Measurements from ENCODE around the gene ZNRF1.
"Not testable (repeated sequence)": the region's sequence is repeated elsewhere in the genome, so short reads cannot be mapped to it uniquely, and the experiment has no call there.

The ZNRF1 gene

DNA sequence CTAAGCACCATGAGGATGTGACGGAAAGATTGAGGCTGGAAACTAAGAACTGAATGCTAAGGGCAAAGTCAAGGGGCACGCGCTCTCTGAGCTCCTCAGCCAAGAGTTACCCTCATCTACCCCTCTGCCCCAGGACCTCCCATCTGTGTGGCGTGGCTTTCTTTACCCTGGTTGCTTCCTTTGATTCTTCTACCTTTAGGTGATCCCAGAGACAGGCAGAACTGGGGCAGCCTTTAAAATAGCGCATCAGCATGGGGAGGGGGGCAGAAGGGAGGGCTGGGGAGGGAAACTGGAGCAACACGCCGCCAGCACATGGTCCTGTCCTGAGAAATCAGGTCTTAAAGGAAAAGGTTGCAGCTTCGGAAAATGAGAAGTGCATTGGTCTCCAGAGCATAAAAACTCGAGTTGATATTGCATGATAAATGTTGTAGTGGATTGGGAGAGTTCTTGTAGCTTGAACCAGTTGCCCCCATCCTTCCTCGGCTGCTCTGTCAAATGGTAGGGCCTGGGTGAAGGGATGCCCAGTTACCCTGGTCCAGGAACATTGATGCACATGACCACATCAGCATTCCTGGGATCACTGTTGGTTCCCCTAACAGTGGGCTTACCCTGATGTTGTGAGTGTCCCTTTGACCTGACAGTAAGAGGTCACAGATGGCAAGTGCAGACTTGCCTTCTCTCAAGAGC, 88.0 kb downstream of the ZNRF1 start:
- in situ Hi-C loops (cut with HindIII; ENCODE audit: low sequenced_read_pairs) = no loop called here
- DNase-seq (ENCODE audit: low read depth) = no peak
- H3K4me3 ChIP-seq (ENCODE audit: low read depth, low read length) = no peak overlapping the region
- TF ChIP-seq, protein P1, sequence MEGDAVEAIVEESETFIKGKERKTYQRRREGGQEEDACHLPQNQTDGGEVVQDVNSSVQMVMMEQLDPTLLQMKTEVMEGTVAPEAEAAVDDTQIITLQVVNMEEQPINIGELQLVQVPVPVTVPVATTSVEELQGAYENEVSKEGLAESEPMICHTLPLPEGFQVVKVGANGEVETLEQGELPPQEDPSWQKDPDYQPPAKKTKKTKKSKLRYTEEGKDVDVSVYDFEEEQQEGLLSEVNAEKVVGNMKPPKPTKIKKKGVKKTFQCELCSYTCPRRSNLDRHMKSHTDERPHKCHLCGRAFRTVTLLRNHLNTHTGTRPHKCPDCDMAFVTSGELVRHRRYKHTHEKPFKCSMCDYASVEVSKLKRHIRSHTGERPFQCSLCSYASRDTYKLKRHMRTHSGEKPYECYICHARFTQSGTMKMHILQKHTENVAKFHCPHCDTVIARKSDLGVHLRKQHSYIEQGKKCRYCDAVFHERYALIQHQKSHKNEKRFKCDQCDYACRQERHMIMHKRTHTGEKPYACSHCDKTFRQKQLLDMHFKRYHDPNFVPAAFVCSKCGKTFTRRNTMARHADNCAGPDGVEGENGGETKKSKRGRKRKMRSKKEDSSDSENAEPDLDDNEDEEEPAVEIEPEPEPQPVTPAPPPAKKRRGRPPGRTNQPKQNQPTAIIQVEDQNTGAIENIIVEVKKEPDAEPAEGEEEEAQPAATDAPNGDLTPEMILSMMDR (IDR thresholded peaks at IDR 0.05; ENCODE audit: low read depth, low read length, missing control alignments) = no peak

DNA sequence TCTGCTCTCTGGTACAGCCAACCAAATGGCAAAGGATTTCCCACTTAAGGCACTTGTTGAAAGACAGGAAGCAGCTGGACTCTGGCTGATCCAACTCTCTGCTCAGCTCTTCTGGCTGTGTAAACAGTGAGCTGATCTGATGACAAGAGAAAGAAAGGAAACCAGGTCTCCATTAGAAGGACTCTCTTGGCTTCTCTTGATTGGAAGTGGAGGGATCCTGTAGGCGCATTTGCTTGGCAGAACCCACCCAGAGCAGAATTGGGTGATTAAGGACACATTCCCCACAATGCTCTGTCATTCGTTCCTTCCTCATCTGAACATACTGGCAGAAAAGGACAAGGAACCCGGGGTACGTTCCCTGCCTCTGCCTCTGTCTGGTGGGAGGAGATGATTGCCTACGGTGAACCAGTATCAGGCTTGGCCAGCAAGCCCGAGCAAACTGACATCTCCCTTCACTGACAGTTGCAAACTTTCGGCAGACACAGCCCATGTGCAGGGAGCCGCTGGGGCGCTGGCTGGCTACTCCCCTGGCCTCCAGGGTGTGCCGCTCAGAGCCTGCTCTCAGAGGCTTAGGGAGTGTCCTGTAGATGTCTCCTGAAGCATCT, 88.7 kb downstream of the ZNRF1 start:
- DNase-seq (ENCODE audit: low read depth) = no peak
- in situ Hi-C loops (cut with HindIII; ENCODE audit: low sequenced_read_pairs) = no loop called here
- TF ChIP-seq, protein P1 (IDR thresholded peaks at IDR 0.05; ENCODE audit: low read depth, low read length, missing control alignments) = no peak
- H3K4me3 ChIP-seq (ENCODE audit: low read depth, low read length) = no peak overlapping the region

DNA sequence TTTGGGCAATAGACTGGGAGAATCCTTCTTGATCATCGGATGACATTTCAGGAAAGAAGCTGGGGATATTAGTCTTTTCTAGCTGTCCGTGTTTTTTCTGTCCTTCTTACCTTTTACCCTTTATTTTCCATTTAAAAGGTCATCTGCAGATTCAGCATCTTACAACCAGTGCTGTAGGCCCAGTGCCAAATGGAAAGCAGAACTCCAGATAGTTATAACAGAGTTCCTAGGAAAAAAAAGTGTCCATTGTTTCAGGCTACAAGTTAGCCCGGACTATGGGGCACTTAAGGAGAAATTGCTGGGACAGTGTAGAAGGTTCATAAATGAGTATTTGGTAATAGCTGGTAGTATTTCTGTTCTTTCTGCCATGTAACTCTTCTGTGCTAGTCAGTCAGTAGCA, 89.4 kb downstream of the ZNRF1 start:
- no peak for DNase-seq (ENCODE audit: low read depth)
- no peak overlapping the region for H3K4me3 ChIP-seq (ENCODE audit: low read depth, low read length)
- TF ChIP-seq, protein P1 (IDR thresholded peaks at IDR 0.05; ENCODE audit: low read depth, low read length, missing control alignments) = no peak
- in situ Hi-C loops (cut with HindIII; ENCODE audit: low sequenced_read_pairs) = no loop called here

DNA sequence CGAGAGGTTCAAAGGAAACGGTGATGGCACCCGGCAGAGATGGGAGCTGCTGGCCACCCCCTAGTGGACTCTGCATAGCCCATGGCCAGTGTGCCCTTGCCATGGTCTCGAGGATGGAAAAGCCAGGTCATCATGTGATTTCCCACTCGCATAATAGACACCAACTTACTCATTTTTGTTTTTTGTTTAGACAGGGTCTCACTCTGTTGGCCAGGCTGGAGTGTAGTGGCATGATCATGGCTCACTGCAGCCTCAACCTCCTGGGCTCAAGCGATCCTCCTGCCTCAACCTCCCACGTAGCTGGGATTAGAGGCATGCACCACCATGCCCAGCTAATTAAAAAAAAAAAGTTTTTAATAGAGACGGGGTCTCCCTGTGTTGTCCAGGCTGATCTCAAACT, 90.1 kb downstream of the ZNRF1 start:
- in situ Hi-C loops (cut with HindIII; ENCODE audit: low sequenced_read_pairs) = no loop called here
- DNase-seq (ENCODE audit: low read depth) = no peak
- TF ChIP-seq, protein P1 (IDR thresholded peaks at IDR 0.05; ENCODE audit: low read depth, low read length, missing control alignments) = no peak
- no peak overlapping the region for H3K4me3 ChIP-seq (ENCODE audit: low read depth, low read length)

DNA sequence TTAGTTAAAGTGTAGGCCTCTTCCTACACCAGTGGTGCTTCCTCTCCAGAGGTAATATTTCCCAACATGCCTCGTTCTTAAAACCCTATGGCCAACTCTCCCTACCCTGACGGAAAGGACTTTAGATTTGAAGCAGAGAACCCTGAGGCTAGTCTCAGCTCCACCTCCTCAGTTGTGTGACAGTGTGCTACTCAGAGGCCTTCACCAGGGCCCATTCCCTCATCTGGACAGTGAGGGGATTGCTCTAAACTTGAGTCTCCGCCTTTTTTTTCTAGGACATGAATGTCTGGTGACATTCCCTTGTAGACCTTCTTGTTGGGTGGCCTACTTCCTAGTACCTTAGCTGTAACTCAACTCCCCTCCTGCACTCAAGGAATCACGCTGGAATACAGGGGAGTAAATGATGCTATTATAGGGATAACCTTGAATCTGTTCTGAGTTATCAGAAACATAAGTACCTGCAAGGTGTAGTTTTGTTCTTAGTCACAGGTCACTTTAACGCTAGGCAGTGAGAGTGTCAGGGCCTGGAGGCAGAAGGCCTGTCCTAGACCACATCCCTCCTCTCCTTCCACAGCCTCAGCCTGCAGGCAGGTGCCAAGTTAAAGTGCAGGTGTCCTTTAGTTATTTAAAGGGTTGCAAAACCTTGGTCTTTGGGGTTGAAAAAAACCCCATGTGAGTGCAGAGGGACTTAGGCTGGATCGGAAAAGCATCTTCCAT, 90.8 kb downstream of the ZNRF1 start:
- no peak for DNase-seq (ENCODE audit: low read depth)
- H3K4me3 ChIP-seq (ENCODE audit: low read depth, low read length) = no peak overlapping the region
- TF ChIP-seq, protein P1 (IDR thresholded peaks at IDR 0.05; ENCODE audit: low read depth, low read length, missing control alignments) = no peak
- in situ Hi-C loops (cut with HindIII; ENCODE audit: low sequenced_read_pairs) = no loop called here

DNA sequence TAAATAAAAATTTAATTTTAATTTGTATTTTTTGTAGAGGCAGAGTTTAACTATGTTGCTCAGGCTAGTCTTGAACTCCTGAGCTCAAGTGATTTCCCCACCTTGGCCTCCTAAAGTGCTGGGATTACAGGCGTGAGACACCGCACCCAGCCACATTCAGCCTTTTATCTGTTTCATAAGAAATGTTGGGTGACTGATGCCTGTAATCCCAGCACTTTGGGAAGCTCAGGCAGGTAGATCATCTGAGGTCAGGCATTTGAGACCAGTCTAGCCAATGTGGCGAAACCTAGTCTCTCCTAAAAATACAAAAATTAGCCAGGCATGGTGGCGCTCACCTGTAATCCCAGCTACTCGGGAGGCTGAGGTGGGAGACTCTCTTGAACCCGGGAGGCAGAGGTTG, 92.1 kb downstream of the ZNRF1 start:
- in situ Hi-C loops (cut with HindIII; ENCODE audit: low sequenced_read_pairs); DNase-seq (ENCODE audit: low read depth); H3K4me3 ChIP-seq (ENCODE audit: low read depth, low read length): not testable (repeated sequence)

DNA sequence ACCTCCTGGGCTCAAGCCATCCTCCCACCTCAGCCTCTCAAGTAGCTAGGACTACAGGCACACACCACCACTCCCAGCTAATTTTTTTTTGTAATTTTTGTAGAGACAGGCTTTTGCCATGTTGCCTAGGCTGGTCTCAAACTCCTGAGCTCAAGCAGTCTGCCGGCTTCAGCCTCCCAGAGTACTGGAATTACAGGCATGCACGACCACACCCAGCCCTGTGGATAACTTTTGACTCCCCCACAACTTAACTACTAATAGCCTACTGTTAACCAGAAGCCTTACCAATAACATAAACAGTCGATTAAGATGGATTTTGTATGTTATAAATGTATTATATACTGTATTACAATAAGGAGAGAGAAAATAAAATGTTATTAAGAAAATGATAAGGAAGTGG, 92.8 kb downstream of the ZNRF1 start:
- in situ Hi-C loops (cut with HindIII; ENCODE audit: low sequenced_read_pairs); DNase-seq (ENCODE audit: low read depth): not testable (repeated sequence)

More for the DNA sequence above, 92.8 kb downstream of the ZNRF1 start:
- not testable (repeated sequence) for H3K4me3 ChIP-seq (ENCODE audit: low read depth, low read length)
